Neutrophil (primary cell): ENCODE data around the gene TMEM218.

Experiments used
- H3K27ac ChIP-seq: fragments of 200-600 bp; sonication (generic); 2 replicates; pipeline ENCODE4 v1.5.1; 2016; ENCODE audit warnings: mild to moderate bottlenecking, moderate library complexity
- H3K27me3 ChIP-seq: fragments of 200-600 bp; sonication (generic); 2 replicates; pipeline ENCODE4 v1.6.0; 2016; ENCODE audit warnings: mild to moderate bottlenecking
- H3K36me3 ChIP-seq: fragments of 200-600 bp; sonication (generic); 2 replicates; pipeline ENCODE4 v1.5.1; 2017
- H3K4me1 ChIP-seq, 2 experiments: fragments of 200-600 bp in 1 of 2; sonication (generic) in 1 of 2; 1 replicate in 1 of 2; 2 replicates in 1 of 2; pipeline versions ENCODE4 v1.5.1 to v1.6.1; 2013 to 2016; ENCODE audit warnings: low read depth in 1 of 2, low read length in 1 of 2, mild to moderate bottlenecking in 1 of 2, moderate library complexity in 1 of 2; ENCODE audit not compliant: control insufficient read depth in 1 of 2, insufficient read depth in 1 of 2
- H3K4me3 ChIP-seq, 2 experiments: fragments of 200-600 bp in 1 of 2; sonication (generic) in 1 of 2; 1 replicate in 1 of 2; 2 replicates in 1 of 2; pipeline ENCODE4 v1.5.1; 2013 to 2016; ENCODE audit warnings: low read depth in 1 of 2, low read length in 1 of 2, mild to moderate bottlenecking in 1 of 2, moderate library complexity in 1 of 2
- H3K9me3 ChIP-seq: fragments of 200-600 bp; sonication (generic); 2 replicates; pipeline ENCODE4 v1.5.1; 2016
- CTCF ChIP-seq: fragments of 200-600 bp; sonication (generic); IDR thresholded peaks from 2 replicates; pipeline ENCODE4 v1.5.1; 2016; ENCODE audit warnings: antibody characterized with exemption

Gene TMEM218

GRCh38 chr11:125102510-125102909 is 8.9 kb downstream of the TMEM218 start:
- no peaks in the 10 kb centered on the region for H3K4me1 ChIP-seq
- TF ChIP-seq CTCF, result no peak
- no peak overlapping the region for H3K27ac ChIP-seq
- H3K9me3 ChIP-seq, result no peaks in the 10 kb centered on the region
- peaks cover 36% of the 10 kb centered on the region for H3K36me3 ChIP-seq
- H3K27me3 ChIP-seq, result no peaks in the 10 kb centered on the region
- H3K4me3 ChIP-seq, result no peak overlapping the region

DNA sequence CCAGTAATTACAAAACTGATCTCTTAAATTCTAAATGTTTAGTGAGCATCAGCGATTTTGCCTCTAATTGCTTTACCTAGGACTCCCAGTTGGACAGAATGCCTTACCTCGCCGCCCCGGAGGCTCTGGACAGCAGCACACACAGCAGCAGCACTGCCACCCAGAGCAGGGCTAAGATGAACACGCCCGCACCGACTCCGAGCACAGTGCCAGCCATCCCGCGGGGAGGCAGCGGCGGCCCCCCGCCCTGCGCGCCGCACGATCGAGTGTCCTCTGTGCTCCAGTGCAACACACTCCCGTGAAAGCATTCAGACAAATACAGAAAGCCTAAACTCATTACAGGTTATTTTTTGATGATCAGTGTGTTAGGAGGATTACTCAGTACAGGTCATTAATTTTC is 9.4 kb downstream of the TMEM218 start:
- Histone ChIP-seq H3K9me3 (no peaks in the 10 kb centered on the region), H3K4me3 (no peak overlapping the region), H3K27ac (no peak overlapping the region), H3K4me1 (no peaks in the 10 kb centered on the region), H3K36me3 (peaks cover 41% of the 10 kb centered on the region), H3K27me3 (no peaks in the 10 kb centered on the region)
- TF ChIP-seq CTCF, result no peak

GRCh38 chr11:125101596-125101995 is 9.8 kb downstream of the TMEM218 start:
- Histone ChIP-seq H3K36me3 (peaks cover 42% of the 10 kb centered on the region), H3K27me3 (no peaks in the 10 kb centered on the region), H3K4me3 (no peak overlapping the region), H3K27ac (no peak overlapping the region), H3K4me1 (no peaks in the 10 kb centered on the region), H3K9me3 (no peaks in the 10 kb centered on the region)
- TF ChIP-seq CTCF, result no peak

GRCh38 chr11:125100136-125100535 is 11.3 kb downstream of the TMEM218 start:
- TF ChIP-seq CTCF, result no peak
- Histone ChIP-seq H3K27ac (no peak overlapping the region), H3K4me3 (no peak overlapping the region), H3K4me1 (no peaks in the 10 kb centered on the region), H3K27me3 (no peaks in the 10 kb centered on the region), H3K36me3 (peaks cover 47% of the 10 kb centered on the region), H3K9me3 (no peaks in the 10 kb centered on the region)

DNA sequence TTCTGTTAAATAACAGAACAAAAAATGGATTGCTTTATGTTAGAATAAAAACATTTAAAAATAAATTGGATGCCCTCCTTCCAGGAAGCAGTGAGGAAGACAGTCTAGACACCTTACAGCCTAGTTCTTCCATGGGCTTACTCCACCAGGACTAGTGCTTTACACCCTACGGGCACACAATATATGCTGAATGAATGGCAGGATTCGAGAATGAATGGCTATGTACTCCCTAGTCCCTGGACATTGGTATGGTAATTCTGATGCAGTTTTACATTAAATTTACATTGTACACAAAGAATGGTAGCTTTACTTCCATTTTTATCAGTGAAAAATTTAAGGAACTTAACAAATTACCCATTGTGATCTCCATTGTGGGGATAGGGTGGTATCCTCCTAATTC is 16.7 kb downstream of the TMEM218 start:
- TF ChIP-seq CTCF, result no peak
- Histone ChIP-seq H3K9me3 (no peaks in the 10 kb centered on the region), H3K36me3 (peaks cover 28% of the 10 kb centered on the region), H3K27me3 (no peaks in the 10 kb centered on the region), H3K4me3 (no peak overlapping the region), H3K4me1 (no peaks in the 10 kb centered on the region), H3K27ac (no peak overlapping the region)

- Histone ChIP-seq H3K9me3 (no peaks in the 10 kb centered on the region), H3K36me3 (peaks cover 20% of the 10 kb centered on the region)
These were observed 17.9 kb downstream of the TMEM218 start for GRCh38 chr11:125093502-125093901.

More at GRCh38 chr11:125093502-125093901, 17.9 kb downstream of the TMEM218 start:
- Histone ChIP-seq H3K27ac (no peak overlapping the region), H3K4me3 (no peak overlapping the region), H3K27me3 (no peaks in the 10 kb centered on the region), H3K4me1 (no peaks in the 10 kb centered on the region)
- TF ChIP-seq CTCF, result no peak
